ENCODE measurements around the gene ETV6.
"Not testable (repeated sequence)": the region's sequence is repeated elsewhere in the genome, so short reads cannot be mapped to it uniquely, and the experiment has no call there.

Gene ETV6

DNA sequence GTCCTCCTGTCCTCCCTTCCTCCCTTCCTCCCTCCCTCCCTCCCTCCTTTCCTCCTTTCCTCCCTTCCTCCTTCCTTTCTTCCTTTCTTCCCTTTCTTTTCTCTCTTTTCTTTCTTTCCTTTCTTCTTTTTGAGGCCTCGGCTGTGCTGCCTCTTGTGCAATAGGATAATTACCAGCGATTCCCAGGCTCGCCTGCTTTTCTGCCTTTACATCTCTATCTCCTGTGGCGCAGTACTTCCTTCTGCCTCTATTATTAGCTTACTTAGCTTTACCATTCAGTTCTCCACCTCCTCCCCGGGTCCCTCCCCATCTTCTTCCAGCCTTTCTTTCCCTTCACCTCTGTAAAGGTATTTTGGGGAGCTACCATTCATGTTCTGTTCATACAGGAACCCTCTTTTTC is 19.9 kb downstream of the ETV6 start:
- DNase-seq: peak in 1 of 4 experiments; percentile 26

DNA sequence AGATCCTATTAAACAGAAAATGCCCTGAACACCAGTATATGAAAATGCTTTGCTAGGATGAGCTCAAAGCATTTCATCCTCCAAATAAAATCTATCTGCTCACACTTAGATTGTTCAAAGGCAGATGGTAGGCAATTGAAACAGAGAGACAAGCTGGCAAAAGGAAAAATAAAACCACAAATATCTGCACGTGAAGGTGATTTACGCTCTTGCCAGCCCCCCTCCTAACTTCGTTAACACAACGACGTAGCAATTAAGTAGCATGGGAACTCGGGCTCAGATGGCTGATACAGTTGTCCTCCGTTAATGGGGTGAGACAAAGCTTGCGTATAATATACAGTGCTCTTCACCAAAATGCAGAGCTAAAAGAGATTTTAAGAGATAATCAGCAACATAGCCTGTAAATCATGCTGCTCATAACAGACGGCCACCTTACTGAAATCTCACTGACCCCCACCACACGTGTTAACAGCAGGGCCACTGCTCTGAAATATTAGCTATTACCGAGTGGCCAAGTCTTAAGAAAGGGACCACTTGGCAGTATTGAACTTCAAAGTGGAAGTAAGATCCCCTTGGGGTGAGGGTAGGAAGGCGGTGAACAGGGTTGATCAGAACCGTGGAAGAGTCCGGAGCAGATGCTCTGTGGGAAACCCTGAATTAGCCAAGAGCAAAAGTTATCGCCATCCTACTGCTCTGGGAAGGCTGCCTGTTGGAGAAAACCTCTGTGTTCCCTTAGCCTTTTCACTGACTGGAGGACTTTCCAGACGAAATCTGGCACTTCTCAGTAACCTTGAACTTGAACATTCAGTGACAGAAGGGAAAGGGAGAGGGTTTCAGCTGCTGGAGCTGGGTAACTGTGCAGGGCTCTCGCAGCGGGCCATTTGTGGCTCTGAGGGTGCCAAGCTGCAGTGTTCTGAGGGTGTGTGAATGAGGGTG is 23.1 kb downstream of the ETV6 start:
- no peak for DNase-seq

DNA sequence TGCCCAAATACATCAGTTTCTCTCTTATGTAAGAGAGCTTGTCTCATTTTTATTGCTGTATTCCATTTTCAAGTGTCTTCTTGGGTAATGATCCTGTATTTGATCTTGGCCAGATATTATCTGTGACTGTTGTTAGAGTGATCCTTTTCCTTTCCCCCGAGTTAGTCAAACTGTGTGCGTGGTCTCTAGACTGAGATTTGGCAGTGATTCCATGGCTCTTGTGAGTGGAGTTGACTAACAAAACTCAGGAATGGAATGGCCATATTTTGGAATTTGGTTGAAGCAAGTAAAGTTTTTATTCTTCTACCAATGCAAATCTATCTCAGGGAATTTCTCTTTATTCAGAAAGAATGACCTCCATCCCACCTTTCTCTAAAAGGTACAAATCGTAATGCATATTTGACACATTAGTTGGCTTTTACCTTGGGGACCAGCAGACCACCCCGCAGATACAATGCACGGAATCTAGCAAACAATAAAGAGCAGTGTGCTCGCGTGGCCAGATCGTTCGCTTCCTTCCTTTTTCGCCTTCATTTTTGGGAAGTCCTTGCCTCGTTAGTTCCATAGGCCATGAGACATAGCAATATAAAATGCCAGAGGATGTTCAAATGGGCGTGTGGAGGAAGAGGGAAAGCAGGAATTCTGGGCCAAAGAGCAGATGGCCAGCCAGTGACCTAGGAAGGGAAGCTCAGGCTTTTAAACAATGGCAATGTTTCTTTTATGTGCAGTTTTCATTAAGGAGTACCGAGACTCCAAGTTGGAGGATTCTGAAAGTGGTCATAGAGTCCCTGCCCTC is 24.4 kb downstream of the ETV6 start:
- DNase-seq: peak; percentile 47 to 70 (median 65)

DNA sequence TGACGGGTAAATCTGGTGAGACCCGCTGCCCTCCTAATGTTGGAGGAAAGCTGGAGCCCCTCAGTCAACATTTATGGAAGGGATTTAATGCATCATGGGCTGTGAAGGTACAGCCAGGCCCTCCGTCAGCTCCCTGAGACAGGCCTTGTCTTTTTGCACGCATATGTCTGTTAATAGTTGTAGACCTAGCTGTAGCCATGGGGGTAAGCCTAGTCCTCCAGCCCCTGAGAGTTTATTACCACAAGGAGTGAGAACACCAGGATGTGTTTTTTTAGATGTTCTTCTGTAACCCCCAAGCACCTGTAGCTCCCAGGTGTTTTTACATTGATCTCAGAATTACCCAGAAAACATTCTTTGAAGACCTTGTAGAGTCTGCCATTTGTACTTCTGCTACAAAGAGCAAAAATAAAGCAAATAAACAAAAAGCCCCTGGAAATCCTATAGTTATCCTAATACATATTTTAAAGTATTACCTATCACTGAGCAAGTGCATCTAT is 25.5 kb downstream of the ETV6 start:
- no peak for DNase-seq

DNA sequence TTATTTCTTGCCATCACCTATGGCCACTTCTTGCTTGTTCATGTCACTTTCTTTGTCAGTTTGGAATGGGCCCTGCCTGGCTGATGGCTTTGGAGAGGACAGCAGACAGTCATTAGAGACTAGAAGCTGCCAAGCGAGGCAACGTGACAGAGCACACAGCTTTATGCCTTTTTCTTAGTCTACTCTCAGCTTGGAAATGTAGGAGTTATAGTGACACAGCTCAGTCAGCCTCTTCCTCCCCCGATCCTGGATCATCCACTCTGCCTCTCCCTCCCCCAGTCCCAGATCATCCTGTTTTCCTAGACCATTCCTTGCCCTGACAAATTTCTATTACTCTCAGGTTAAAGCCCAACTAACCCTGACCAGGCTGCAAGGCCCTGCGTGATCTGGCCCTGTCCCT is 26.6 kb downstream of the ETV6 start:
- DNase-seq: no peak

DNA sequence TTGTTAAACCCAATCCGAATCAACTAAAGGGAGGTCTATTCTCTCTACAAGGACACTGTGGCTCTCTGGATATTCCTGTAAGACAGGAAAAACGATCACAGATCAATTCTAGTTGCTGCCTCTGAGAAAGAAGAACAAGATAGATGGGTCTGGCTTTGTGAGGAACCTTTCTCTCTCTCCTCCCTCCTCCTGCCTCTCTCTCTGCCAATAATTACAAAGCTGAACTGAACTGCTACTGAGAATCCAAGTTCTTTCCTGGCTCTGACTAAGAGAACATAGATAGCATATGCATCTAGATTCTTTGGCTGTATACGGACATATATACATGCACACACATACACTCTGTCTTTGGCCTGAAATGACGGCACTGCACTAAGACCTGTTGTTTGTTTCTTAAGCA is 27.6 kb downstream of the ETV6 start:
- no peak for DNase-seq

DNA sequence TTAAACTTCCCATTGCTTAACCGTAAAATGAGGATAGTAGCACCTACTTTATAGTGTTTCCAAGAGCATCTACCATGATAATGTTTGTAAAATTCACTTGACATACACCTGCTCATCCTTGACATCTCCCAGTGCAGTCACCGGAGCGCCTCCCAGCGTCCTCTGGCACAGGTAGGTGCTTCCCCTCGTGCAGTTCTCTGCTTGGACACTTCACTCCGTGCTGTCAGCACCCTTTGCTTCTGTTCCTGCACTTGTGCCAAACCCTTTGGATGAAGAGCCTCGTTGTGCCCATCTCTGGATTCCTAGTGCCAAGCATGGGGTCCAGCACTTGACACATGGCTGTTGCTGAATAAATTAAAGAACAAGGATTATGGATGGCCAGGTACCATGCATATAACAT is 28.3 kb downstream of the ETV6 start:
- no peak for DNase-seq

DNA sequence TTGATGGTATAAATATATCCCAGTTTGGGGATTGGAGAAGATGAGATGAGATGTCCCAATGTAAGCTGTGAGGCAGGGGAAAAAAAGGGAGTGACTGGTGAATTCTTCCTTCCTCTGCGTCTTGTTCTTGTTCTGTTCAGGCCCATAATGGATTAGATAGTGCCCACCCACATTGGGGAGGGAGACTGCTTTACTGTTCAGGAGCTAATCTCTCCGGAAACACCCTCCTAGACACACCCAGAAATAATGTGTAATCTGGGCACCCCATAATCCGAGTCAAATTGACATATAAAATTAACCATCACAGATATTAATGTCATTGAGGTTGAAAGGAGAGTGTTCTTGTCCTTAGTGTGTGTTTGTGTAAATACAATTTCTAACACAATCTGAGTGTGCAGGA is 29.3 kb downstream of the ETV6 start:
- DNase-seq: no peak

DNA sequence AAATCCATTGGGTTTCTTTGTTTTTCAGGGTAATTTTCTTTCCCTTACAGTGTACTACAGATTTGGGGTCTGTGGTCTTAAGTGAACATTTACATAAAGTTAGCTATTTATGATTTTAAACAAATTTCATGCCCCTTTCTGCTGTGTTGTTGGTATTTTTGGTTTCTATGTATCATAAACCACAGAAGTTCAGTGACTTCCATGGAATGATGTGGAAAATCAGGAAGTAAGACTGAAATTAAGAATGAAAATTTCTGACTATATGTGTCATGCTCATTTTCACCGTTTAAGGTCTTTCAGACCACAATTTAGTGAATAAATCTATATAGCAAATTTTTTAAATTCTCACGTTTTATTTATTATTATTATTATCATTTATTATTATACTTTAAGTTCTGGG is 31.7 kb downstream of the ETV6 start:
- DNase-seq: no peak

DNA sequence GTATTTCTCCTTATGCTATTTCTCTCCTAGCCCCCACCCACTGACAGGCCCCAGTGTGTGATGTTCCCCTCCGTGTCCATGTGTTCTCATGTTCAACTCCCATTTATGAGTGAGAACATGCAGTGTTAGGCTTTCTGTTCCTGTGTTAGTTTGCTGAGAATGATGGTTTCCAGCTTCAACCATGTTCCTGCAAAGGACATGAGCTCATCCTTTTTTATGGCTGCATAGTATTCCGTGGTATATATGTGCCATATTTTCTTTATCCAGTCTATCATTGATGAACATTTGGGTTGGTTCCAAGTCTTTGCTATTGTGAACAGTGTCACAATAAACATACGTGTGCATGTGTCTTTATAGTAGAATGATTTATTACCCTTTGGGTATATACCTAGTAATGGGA is 32.2 kb downstream of the ETV6 start:
- DNase-seq: not testable (repeated sequence)

DNA sequence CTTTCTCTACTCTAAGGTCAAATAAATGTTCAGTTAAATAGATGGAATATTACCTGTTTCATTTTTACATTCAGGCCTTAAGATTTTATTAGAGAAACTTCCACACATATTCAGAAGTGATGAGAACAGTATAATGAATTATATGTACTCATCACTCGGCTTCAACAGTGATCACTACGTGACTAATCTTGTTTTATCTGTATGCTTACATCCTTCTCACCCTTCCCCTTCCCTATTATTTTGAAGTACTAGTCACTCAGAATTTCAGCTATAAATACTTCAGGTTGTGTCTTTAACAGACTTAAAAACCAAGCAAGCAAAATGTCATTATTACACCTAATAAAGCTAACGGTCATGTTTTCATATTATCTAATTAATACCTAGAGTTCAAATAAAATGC is 34.9 kb downstream of the ETV6 start:
- DNase-seq: peak in 2 of 4 experiments; percentile 60 to 72

DNA sequence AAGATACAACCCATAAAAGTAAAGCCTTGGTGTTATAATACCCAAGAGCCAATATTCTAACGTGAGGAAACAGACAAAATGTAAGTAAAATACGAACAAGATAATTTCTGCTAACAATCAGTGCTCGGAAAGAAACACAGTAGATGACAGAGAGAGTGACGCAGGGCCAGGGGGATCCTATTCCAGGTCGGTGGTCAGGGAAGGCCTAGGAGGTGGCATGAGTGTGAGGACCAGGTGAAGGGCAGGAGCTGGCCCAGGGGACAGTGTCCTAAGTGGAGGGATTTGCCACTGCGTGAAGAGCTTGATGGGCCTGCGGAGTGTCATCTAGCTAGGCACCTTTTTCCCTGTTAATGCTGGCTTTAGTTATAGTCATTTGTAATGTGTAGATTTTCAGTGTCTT is 35.3 kb downstream of the ETV6 start:
- no peak for DNase-seq

DNA sequence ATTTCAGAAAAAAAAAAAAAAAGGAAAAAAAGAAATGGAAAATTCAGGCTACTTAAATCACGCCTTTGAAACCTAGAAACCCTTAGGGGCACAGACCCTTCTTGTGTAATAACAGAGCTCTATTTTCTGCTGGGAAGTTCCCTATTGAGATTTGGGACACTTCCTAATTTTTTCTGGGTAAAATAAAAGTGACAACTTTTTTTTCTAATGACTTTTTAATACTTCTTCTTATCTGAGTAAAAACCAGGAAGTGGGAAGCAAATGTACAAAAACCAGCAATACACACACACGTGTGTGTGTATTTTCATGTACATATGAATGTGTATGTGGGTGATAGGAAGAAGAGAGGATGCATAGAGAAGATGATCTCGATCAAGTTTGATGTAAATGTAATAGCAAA is 35.8 kb downstream of the ETV6 start:
- peak; percentile 39 to 87 (median 63) for DNase-seq

DNA sequence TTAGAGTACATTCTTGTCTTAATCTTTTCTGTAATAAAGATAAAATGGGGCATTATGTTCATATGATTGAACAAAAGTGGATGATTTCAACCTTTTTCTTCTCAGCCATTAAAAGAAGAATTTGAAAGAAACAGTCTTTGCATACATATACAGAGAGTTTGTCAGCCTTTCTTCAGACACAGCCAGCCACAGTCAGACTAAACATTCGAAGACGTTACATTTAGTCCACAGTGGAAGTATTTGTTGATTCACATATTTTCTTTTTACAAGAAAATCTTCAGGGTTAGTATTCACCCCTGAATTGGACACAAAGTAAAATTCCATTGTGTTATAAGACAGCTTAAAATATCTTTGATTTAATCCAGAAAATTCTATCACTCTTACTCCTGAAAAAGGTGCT is 36.2 kb downstream of the ETV6 start:
- DNase-seq: no peak

DNA sequence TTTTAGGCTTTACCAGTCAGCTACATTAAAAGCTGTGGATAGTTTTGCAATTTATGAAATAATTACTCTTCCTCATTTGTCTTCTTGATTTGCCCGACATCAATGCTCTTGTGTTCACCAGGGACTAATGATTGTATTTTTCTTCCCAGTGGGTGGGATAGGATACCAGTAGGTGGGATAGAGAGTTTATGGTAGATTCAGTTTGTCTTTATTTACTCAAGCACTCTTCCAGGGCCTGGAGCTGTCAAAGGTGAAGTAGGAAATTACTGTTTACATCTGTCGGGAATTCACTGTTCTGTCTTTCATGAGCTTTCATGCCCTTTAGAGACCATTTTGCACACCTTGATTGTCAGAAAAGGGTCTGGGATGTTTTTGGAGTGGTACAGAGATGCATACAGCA is 36.6 kb downstream of the ETV6 start:
- peak in 1 of 4 experiments; percentile 30 for DNase-seq

DNA sequence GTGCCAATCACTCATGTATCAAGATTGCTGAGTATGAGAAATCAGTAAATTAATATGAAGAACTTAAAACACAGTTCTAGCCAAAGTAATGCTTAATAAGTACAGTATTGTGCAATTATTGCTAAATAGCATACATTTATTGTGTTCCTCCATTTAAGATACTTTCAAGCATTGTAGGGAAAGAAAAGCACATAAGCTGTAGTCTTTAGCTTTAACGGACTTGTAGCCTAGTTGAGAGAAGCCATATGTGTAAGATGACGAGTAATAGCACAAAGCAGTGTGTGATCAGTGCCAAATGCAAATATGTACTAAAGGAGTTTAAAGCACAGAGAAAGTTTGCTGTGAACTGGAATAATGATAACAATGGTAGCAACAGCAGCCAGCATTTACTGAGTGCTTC is 38.1 kb downstream of the ETV6 start:
- DNase-seq: peak in 2 of 4 experiments; percentile 40 to 61

DNA sequence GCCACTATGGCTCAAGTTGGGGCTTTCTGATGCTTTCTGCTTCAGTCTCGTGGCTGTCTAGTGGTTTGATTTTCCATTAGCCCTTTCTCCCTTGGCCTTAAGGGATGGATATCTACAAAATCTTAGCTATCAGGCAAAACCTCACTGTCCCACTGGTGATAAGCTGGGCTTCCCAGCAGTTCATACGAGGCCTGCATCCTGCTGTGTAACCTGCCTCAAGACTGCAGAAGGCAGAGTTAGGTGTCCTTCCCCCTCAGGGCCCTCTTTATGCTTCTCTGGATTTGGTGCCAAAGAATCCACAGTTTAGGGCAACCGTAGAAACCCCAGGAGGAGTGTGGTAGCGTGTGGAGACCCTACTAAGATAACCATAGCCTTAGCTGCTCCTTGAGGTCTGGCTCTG is 38.9 kb downstream of the ETV6 start:
- no peak for DNase-seq

DNA sequence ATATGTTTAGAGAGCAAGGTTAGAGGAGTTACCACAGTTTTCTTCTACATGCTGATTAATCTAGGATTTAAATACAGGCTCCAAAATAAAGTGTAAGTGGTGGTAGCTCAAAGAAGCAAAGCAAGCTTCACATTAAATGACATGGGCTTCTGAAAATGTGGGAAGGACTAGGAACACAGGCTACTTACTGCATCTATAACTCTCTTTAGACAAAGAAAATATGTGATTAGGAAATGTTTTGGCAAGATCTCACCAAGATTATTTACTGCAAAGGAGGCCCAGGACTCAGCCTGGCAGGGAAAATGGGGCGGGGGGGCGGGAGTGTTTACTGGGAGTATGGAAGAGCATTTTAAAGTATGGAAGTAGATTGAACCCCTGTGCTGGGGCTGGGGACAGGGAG is 39.4 kb downstream of the ETV6 start:
- no peak for DNase-seq

DNA sequence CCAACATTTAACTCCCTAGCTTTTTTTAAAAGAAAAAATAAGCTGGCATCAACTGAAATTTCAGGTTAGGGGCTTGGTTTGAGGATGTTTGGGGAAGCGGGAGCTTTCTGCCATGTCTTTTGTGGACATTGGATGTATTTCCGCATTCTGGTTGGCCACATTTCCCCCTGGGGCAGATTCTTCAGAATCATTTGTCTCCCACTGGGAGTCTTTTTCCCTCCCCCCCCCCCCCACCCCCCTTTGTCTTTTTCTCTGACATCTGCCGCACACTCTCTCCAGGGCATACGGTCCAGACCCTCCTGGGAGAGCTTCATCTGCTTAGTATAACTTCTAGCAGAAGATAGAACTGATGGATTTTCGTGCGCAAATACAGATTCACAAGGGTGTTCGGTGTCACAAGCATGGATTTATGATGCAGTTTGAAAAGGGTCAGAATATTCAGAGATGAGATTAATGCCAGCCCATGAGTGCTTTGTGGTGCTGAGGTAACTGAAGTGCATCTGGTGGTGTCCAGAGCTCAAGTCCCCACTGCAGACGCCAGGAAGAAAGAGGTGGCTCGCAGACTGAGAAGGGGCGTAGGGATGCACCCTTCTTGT is 40.2 kb downstream of the ETV6 start:
- DNase-seq: no peak

DNA sequence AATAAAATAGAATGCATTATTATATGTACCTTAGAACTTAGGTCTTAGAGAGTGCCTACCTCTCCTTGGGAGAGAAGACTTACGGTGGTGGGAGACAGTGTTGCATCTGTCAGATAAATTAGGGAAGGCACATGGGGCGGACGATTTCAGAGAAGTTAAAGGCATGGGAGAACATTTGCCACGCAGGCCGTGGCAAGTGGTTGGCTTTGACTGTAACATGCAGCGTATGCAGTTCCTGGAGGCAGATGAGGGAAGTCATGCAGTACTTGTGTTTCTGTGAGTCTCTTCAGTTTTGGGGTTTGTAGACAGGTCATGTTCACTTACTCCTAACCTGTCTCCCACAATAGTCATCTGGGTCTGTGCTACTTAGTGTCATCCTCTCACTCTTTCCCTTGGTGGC is 43.6 kb downstream of the ETV6 start:
- DNase-seq: peak; percentile 66 to 75 (median 72)

DNA sequence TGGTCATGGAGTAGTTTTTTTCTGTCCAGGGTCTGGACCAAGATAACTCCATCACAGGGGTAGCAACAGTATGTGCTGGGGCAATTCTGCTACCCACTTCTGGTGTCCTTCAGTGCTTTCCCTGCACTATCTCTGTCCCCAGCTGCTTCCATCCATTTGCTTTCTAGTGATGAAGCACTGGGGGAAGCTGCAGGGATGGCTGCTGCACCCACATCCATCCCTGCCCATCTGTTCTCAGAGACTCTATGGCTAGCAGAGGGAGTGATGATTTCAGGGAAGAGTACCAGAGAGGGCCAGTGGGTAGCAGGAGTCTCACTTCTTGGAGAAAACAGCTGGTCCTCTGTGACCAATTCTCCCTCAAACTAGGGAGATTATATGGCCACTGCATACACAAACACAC is 44.1 kb downstream of the ETV6 start:
- DNase-seq: no peak

DNA sequence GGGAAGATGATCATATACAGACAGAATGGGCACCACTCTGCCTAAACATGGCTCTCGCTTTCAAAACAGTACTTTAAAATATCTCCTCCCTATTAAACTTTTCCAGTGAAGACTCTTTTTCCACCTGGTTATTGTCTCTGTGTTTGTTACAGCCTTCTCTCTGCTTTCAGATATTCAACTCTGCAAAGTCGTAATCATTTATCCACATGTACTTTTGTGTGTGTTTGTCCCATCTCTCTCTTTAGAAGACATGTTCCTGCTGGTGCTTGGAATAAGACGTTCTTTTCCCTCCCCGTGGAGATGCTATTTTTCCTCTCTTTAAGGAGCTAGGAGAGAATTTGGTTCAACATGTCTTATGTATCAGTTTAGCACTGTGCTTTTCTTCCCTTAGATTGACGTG is 45.1 kb downstream of the ETV6 start:
- no peak for DNase-seq

DNA sequence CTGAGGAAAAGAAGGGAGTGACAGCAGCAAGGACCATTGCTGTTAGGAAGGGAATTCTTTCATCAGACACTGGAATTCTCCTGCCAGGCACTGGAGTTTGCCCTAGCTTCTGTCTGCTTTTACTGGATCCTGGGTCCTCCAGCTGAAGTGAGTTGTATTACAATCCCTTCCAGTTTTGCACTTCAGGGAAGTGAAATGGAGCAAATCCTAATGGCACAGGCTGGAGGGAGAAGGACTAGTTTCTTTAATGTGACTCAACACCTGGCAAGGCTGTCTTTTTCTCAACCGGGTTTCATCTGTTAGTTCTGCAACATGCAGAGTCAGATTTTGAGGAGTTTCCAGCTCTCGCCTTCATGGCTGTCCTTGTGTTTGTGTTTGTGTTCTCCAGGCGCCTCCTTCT is 45.8 kb downstream of the ETV6 start:
- no peak for DNase-seq

All from suppressor macrophage (primary cell).